HG03095 (cell line): ENCODE measurements around the gene LY6G6C.
A peak's percentile ranks its signal among the peaks of the same experiment; 100 is the strongest.
"Not testable (repeated sequence)": the region's sequence is repeated elsewhere in the genome, so short reads cannot be mapped to it uniquely, and the experiment has no call there.

Experiments
- ATAC-seq: cut with Tn5 transposase; IDR thresholded peaks from one replicate; pipeline ENCODE4 v1.9.1; 2021; ENCODE audit warnings: moderate library complexity; ENCODE audit not compliant: unreplicated experiment

The LY6G6C gene

GRCh38 chr6:31709157-31709556 lies 12.4 kb downstream of the LY6G6C start:
- ATAC-seq: not testable (repeated sequence)

- no peak for ATAC-seq
Observed at GRCh38 chr6:31708224-31708623, 13.3 kb downstream of the LY6G6C start.

GRCh38 chr6:31707701-31708100 lies 13.8 kb downstream of the LY6G6C start:
- no peak for ATAC-seq

- ATAC-seq: no peak
Observed at GRCh38 chr6:31706599-31706998, 14.9 kb downstream of the LY6G6C start, which contains the start of gene LY6G6F. Gene LY6G6F (plus strand): TSS chr6:31706866. CDS start chr6:31706907, 41 bp downstream.

- ATAC-seq: no peak
Observed at GRCh38 chr6:31705931-31706330, 15.6 kb downstream of the LY6G6C start.

- ATAC-seq: peak; percentile 74
Observed at GRCh38 chr6:31702819-31703716, 18.5 kb downstream of the LY6G6C start, which contains the start of gene ABHD16A. Gene ABHD16A (minus strand): TSS chr6:31703324. CDS start chr6:31703281, 43 bp downstream.

GRCh38 chr6:31702405-31702818 lies 19.1 kb downstream of the LY6G6C start:
- no peak for ATAC-seq

GRCh38 chr6:31701666-31702404 lies 19.7 kb downstream of the LY6G6C start:
- no peak for ATAC-seq

- no peak for ATAC-seq
Observed at GRCh38 chr6:31700740-31701401, 20.7 kb downstream of the LY6G6C start.

- no peak for ATAC-seq
Observed at GRCh38 chr6:31697555-31697954, 24.0 kb downstream of the LY6G6C start.

GRCh38 chr6:31693535-31693934 lies 28.0 kb downstream of the LY6G6C start:
- ATAC-seq: no peak

- no peak for ATAC-seq
Observed at GRCh38 chr6:31692886-31693285, 28.7 kb downstream of the LY6G6C start.

GRCh38 chr6:31692353-31692752 lies 29.2 kb downstream of the LY6G6C start:
- no peak for ATAC-seq

GRCh38 chr6:31691564-31692108 lies 29.9 kb downstream of the LY6G6C start:
- ATAC-seq: no peak

GRCh38 chr6:31691078-31691463 lies 30.5 kb downstream of the LY6G6C start:
- ATAC-seq: no peak

GRCh38 chr6:31690231-31691077 lies 31.1 kb downstream of the LY6G6C start:
- no peak for ATAC-seq

- no peak for ATAC-seq
Observed at GRCh38 chr6:31689249-31690110, 32.1 kb downstream of the LY6G6C start.

GRCh38 chr6:31687860-31688693 lies 33.5 kb downstream of the LY6G6C start:
- no peak for ATAC-seq
